Measurements from ENCODE around the gene PPP1R12C. TPM values are rescaled to one million over a fixed set of nuclear protein-coding genes. Genes with fewer than 3 reads are reported as not detected.

PPP1R12C gene
- total RNA-seq, 1 donor from 2014 or later = 219 TPM

- Histone ChIP-seq H3K4me1 (no peaks in the 10 kb centered on the region), H3K27ac (no peak overlapping the region), H3K9me3 (no peaks in the 10 kb centered on the region), H3K4me3 (no peak overlapping the region), H3K36me3 (no peaks in the 10 kb centered on the region), H3K27me3 (peaks cover 26% of the 10 kb centered on the region)
- TF ChIP-seq CTCF (IDR thresholded peaks at IDR 0.05) = no peak
- intact Hi-C loops (cut with DNase I) = no loop called here
- no peak for DNase-seq (ENCODE audit: low spot score in 2 of 2)
Observed at GRCh38 chr19:55160986-55161365, 43.5 kb upstream of the PPP1R12C start.

DNA sequence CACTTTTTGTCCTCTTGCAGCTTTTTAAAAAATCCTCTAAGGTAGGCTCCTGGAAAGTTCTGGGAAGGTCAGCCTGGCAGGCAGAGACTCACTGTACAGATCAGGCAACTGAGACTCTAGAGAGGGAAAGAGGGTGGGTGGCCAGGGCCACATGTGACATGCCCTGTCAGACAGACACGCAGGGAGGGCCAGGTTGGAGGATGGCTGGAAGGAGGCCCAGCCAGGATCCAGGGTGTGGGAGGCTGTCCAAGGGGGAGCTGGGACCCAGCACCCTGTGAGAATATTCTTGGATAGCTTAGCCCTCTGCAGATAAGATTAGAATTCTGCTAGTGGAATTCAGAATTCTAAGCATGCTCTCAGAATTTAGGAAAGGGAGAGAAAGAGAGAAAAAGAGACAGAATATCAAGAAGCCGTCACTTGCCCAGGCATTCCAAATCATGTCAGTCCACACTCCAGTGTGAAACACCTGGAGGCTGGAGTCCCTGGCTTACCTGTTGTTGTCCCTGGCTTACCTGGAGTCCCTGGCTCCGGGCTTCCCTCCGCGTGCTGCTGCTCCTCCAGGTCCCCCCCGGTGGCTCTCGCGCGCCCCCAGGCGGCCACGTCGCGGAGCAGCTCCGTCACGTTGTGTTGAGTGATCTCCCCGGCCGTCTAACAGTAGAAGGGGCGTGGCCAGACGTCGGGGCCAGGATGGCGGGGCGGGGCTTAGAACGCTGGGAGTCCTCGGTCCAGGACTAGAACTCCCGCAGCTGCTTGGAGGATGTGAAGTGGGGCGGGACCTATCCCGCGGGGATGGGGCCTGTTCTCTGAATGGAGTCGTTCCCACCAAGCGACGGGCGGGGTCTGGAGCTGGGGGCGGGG lies 42.9 kb upstream of the PPP1R12C start:
- intact Hi-C loops (cut with DNase I) = no loop called here

GRCh38 chr19:55158848-55159749 lies 41.7 kb upstream of the PPP1R12C start:
- H3K27ac ChIP-seq = no peak overlapping the region
- intact Hi-C loops (cut with DNase I) = no loop called here
- peaks cover 32% of the 10 kb centered on the region for H3K27me3 ChIP-seq
- no peaks in the 10 kb centered on the region for H3K9me3 ChIP-seq
- TF ChIP-seq CTCF (IDR thresholded peaks at IDR 0.05) = no peak
- no peak for DNase-seq (ENCODE audit: low spot score in 2 of 2)
- H3K4me1 ChIP-seq = no peaks in the 10 kb centered on the region
- no peaks in the 10 kb centered on the region for H3K36me3 ChIP-seq
- no peak overlapping the region for H3K4me3 ChIP-seq

More for the DNA sequence above, 42.9 kb upstream of the PPP1R12C start:
- Histone ChIP-seq H3K27me3 (peaks cover 27% of the 10 kb centered on the region), H3K4me1 (no peaks in the 10 kb centered on the region), H3K9me3 (no peaks in the 10 kb centered on the region), H3K4me3 (no peak overlapping the region), H3K36me3 (no peaks in the 10 kb centered on the region), H3K27ac (no peak overlapping the region)
- DNase-seq (ENCODE audit: low spot score in 2 of 2) = peak; percentile 25 to 86
- peak; percentile 49 to 70 (median 64) for TF ChIP-seq CTCF (IDR thresholded peaks at IDR 0.05)

GRCh38 chr19:55158423-55158822 lies 41.0 kb upstream of the PPP1R12C start:
- Histone ChIP-seq H3K27ac (no peak overlapping the region), H3K9me3 (no peaks in the 10 kb centered on the region), H3K27me3 (peaks cover 32% of the 10 kb centered on the region), H3K4me1 (no peaks in the 10 kb centered on the region), H3K4me3 (no peak overlapping the region), H3K36me3 (no peaks in the 10 kb centered on the region)
- no peak for DNase-seq (ENCODE audit: low spot score in 2 of 2)
- no peak for TF ChIP-seq CTCF (IDR thresholded peaks at IDR 0.05)
- intact Hi-C loops (cut with DNase I) = no loop called here

DNA sequence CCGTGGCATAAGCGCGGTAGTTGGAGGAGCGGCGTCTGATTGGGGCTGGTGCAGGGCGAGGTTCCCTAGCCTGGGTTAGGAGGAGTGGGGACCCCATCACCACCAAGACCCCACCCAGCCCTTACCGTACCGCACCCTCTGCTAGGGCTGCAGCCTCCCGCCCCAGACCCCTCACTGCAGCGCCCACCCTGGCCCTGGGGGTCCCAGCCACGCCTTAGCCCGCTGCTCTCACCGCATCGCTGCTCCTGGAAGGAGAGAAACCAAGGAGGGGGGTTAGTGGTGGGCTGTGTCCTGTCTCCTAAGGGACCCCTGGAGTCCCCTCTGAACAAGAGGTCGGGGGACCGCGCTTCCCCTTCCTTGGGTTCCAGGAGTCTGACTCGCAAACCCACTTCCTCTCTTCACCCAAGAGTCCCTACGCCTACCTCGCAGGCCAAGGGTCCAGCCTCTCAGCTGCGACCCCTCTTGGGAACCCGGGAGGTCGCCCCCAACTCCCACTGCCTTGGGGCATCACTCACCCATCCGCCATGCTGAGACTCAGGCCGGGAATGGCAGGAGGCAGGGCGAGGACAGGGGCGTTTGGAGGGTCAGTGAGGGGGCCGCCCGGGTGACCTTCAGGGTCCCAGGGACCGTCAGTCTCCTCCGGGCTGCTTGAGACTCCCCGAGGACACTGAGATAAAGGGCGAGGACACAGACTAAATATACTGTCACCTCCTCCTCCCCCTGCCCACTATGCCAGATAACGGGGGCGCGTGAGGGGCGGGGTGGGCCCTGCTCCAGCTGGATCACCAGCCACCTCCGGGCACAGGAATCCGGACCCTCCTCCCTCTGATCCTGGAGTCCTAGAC lies 39.8 kb upstream of the PPP1R12C start, which contains the start of gene TNNI3:
TNNI3 (minus strand) TSS at position 669 of the 845 bp plus-strand sequence; CDS start at position 526, 143 bp downstream.
- H3K27me3 ChIP-seq = peaks cover 30% of the 10 kb centered on the region

More for the DNA sequence above, 39.8 kb upstream of the PPP1R12C start, which contains the start of gene TNNI3:
- Histone ChIP-seq H3K4me1 (no peaks in the 10 kb centered on the region), H3K36me3 (no peaks in the 10 kb centered on the region), H3K27ac (no peak within 1 kb of the TSS), H3K9me3 (no peaks in the 10 kb centered on the region), H3K4me3 (no peak within 1 kb of the TSS)
- no peak for TF ChIP-seq CTCF (IDR thresholded peaks at IDR 0.05)
- DNase-seq (ENCODE audit: low spot score in 2 of 2) = no peak
- intact Hi-C loops (cut with DNase I) = no loop called here

Data from ascending aorta (tissue), 2 donors.